ENCODE results near the gene RPS6KC1. TPM values are rescaled to one million over a fixed set of nuclear protein-coding genes. Genes with fewer than 3 reads are reported as not detected.

Gene RPS6KC1, protein sequence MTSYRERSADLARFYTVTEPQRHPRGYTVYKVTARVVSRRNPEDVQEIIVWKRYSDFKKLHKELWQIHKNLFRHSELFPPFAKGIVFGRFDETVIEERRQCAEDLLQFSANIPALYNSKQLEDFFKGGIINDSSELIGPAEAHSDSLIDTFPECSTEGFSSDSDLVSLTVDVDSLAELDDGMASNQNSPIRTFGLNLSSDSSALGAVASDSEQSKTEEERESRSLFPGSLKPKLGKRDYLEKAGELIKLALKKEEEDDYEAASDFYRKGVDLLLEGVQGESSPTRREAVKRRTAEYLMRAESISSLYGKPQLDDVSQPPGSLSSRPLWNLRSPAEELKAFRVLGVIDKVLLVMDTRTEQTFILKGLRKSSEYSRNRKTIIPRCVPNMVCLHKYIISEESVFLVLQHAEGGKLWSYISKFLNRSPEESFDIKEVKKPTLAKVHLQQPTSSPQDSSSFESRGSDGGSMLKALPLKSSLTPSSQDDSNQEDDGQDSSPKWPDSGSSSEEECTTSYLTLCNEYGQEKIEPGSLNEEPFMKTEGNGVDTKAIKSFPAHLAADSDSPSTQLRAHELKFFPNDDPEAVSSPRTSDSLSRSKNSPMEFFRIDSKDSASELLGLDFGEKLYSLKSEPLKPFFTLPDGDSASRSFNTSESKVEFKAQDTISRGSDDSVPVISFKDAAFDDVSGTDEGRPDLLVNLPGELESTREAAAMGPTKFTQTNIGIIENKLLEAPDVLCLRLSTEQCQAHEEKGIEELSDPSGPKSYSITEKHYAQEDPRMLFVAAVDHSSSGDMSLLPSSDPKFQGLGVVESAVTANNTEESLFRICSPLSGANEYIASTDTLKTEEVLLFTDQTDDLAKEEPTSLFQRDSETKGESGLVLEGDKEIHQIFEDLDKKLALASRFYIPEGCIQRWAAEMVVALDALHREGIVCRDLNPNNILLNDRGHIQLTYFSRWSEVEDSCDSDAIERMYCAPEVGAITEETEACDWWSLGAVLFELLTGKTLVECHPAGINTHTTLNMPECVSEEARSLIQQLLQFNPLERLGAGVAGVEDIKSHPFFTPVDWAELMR
- total RNA-seq, result 10 to 100 TPM; 13.7 to 48.5 TPM

DNA sequence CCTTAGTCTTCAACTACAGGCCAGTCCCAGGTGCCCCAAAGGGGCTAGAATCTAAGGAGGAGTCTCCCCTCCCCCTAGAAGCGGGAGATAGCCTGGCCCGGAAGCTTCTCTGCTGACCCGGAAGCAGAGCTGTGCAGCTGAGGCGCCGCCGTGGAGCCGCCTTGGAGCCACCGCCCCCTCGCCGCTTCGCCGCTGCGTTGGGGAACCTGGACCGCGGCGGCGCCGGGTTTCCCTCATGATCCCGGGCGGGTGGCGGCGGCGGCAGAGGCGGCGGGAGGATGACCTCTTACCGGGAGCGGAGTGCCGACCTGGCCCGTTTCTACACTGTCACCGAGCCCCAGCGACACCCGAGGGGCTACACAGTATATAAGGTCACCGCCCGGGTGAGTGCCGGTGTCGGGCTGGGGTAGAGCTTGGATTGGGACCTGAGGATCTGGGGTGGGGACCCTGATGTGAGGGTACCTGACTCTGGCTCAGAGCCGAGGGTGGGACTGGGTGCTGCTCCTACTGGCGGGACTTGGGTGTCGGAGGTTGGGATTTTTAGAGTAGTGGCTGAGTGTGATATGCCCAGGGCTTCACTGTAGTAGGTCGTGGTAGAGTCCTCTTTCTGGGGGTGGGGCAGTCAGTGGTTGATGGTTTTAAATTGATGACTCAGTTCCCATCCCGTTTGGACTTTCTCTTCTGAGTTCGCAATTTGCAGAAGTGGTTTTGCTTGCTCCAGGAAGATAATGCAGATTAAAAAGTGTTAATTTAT, at the start of gene RPS6KC1:
RPS6KC1 (plus strand) TSS at position 115 of the 754 bp plus-strand sequence; CDS start at position 279, 164 bp downstream.
- H3K36me3 ChIP-seq (replicated peaks in 1 of 2; ENCODE audit: insufficient read depth in 1 of 2, low read depth in 2 of 2), result no peaks in the 10 kb centered on the region
- WGBS, 2 donors, result 0 to 1% methylated on average over 8 to 42 of the region's 42 CpGs
- peak; percentile 96 for ATAC-seq
- H3K27ac ChIP-seq, result peak within 1 kb of the TSS; percentile 47 to 86 (median 69)
- H3K4me1 ChIP-seq, result peaks cover 15% of the 10 kb centered on the region
- peak in 2 of 3 donors; percentile 53 to 61 for TF ChIP-seq POLR2A (IDR thresholded peaks at IDR 0.05)
- TF ChIP-seq, protein P1, sequence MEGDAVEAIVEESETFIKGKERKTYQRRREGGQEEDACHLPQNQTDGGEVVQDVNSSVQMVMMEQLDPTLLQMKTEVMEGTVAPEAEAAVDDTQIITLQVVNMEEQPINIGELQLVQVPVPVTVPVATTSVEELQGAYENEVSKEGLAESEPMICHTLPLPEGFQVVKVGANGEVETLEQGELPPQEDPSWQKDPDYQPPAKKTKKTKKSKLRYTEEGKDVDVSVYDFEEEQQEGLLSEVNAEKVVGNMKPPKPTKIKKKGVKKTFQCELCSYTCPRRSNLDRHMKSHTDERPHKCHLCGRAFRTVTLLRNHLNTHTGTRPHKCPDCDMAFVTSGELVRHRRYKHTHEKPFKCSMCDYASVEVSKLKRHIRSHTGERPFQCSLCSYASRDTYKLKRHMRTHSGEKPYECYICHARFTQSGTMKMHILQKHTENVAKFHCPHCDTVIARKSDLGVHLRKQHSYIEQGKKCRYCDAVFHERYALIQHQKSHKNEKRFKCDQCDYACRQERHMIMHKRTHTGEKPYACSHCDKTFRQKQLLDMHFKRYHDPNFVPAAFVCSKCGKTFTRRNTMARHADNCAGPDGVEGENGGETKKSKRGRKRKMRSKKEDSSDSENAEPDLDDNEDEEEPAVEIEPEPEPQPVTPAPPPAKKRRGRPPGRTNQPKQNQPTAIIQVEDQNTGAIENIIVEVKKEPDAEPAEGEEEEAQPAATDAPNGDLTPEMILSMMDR (IDR thresholded peaks at IDR 0.05), result peak in 2 of 7 experiments; percentile 2 to 21
- H3K27me3 ChIP-seq, result no peaks in the 10 kb centered on the region
- intact Hi-C loops (cut with DNase I), result no loop called here
- H3K4me3 ChIP-seq, result peak within 1 kb of the TSS; percentile 80 to 95
- H3K9me3 ChIP-seq, result no peaks in the 10 kb centered on the region
- DNase-seq, result peak; percentile 78 to 88 (median 82)

DNA sequence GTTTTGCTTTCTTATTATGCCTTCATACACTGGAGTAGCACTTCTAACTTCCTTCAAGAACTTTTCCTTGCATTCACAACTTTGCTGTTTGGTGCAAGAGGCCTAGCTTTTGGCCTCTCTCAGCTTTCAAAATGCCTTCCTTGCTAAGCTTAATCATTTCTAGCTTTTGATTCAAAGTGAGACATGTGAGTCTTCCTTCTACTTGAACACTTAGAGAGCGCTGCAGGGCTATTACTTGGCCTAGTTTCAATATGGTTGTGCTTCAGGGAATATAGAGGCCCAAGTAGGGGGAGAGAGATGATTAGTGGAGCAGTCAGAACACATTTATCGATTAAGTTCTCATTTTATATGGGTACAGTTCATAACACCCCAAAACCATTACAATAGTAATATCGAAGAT, 47.8 kb upstream of the RPS6KC1 start:
- Histone ChIP-seq H3K27me3 (no peaks in the 10 kb centered on the region), H3K9me3 (no peaks in the 10 kb centered on the region), H3K36me3 (replicated peaks in 1 of 2; ENCODE audit: insufficient read depth in 1 of 2, low read depth in 2 of 2) (peaks cover 0 to 15% of the 10 kb centered on the region in 2 donors), H3K27ac (no peak overlapping the region), H3K4me3 (no peak overlapping the region), H3K4me1 (no peaks in the 10 kb centered on the region)
- TF ChIP-seq, protein P1 (IDR thresholded peaks at IDR 0.05), result no peak
- TF ChIP-seq POLR2A (IDR thresholded peaks at IDR 0.05), result no peak
- DNase-seq, result no peak
- intact Hi-C loops (cut with DNase I), result no loop called here
- no peak for ATAC-seq
- 84 to 90% methylated on average over 3 of the region's 3 CpGs for WGBS, 2 donors

DNA sequence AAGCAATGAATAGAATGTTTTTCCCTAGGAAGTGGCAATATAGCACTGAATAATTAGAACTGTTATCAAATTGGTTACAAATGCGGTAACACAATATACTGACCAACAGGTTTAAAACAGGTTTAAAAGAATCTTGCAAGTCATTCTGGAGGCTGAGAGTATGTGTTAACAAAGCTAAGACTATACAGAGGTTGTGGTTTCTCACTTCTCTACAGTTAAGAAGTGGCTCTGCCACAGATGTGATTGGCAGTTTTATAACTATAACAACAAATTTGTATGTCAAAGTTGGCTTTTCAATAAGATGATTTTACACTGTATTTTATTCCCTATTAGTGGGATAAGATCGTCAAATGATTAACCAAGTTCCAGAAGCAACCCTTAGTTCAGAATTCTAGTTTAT, 42.5 kb upstream of the RPS6KC1 start:
- no peak overlapping the region for H3K4me3 ChIP-seq
- H3K27ac ChIP-seq, result no peak overlapping the region
- intact Hi-C loops (cut with DNase I), result no loop called here
- TF ChIP-seq, protein P1 (IDR thresholded peaks at IDR 0.05), result no peak
- TF ChIP-seq POLR2A (IDR thresholded peaks at IDR 0.05), result no peak
- DNase-seq (no peak), ATAC-seq (no peak)
- 81 to 88% methylated on average over 2 of the region's 2 CpGs for WGBS, 2 donors
- no peaks in the 10 kb centered on the region for H3K27me3 ChIP-seq
- no peaks in the 10 kb centered on the region for H3K4me1 ChIP-seq
- H3K36me3 ChIP-seq (replicated peaks in 1 of 2; ENCODE audit: insufficient read depth in 1 of 2, low read depth in 2 of 2), result peaks cover 3 to 6% of the 10 kb centered on the region in 2 donors
- H3K9me3 ChIP-seq, result no peaks in the 10 kb centered on the region

DNA sequence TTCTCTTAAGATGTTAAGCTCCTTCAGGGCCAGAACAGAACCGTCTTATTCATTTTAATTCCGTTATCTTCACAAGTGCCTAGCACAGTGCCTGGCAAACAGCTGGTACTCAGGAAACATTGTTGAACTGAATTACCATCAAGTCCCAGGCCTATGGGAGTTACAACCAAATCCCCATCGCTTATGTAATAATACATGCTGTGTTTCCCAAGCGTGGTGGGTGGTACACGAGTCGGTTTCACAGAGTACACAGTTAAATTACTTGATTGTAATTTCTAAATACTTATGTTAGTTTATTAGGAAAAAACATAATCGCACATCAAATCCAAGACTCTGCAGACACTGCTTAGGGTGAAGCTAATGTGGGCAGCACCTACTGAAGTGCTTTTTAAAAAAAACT, 36.4 kb upstream of the RPS6KC1 start:
- H3K27ac ChIP-seq, result peak overlapping the region in 3 of 4 donors; percentile 79 to 90 (median 81)
- no peaks in the 10 kb centered on the region for H3K9me3 ChIP-seq
- no peaks in the 10 kb centered on the region for H3K27me3 ChIP-seq
- peaks cover 11% of the 10 kb centered on the region for H3K4me1 ChIP-seq
- intact Hi-C loops (cut with DNase I), result no loop called here
- DNase-seq, result no peak
- no peak for TF ChIP-seq POLR2A (IDR thresholded peaks at IDR 0.05)
- TF ChIP-seq, protein P1 (IDR thresholded peaks at IDR 0.05), result no peak
- peak overlapping the region; percentile 88 to 91 for H3K4me3 ChIP-seq
- H3K36me3 ChIP-seq (replicated peaks in 1 of 2; ENCODE audit: insufficient read depth in 1 of 2, low read depth in 2 of 2), result no peaks in the 10 kb centered on the region
- no peak for ATAC-seq
- WGBS, 2 donors, result 8 to 11% methylated on average over 7 of the region's 7 CpGs
